GM19035 (cell line): ENCODE data around the gene ETV3.

Experiments
- ATAC-seq: cut with Tn5 transposase; IDR thresholded peaks from one replicate; pipeline ENCODE4 v1.9.1; 2021; ENCODE audit not compliant: unreplicated experiment

Gene ETV3

DNA sequence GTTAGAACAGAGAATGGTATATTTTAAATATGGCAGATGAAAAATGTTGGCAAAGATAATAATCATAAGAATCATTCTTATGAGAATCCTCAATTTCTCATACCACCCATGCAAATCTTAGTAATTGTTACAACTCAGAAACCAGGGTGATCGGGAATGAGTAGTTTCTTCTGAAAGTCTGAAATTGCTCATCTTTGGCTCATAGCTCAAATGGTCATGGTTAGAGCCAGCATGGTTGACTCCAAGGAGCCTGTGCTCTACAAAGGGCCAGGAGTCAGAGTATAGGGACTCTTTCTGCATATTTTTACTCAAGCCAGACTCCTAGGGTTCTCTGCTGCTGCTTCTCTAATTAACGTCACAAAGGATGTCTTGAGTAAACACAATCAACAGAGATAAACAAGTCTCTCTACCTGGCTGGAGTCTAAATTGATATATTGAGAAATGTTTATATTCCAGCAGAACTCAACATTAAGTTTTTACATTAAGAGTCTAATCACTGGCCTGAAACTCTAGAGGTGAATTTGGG, 1.9 kb upstream of the ETV3 start:
- ATAC-seq = no peak

DNA sequence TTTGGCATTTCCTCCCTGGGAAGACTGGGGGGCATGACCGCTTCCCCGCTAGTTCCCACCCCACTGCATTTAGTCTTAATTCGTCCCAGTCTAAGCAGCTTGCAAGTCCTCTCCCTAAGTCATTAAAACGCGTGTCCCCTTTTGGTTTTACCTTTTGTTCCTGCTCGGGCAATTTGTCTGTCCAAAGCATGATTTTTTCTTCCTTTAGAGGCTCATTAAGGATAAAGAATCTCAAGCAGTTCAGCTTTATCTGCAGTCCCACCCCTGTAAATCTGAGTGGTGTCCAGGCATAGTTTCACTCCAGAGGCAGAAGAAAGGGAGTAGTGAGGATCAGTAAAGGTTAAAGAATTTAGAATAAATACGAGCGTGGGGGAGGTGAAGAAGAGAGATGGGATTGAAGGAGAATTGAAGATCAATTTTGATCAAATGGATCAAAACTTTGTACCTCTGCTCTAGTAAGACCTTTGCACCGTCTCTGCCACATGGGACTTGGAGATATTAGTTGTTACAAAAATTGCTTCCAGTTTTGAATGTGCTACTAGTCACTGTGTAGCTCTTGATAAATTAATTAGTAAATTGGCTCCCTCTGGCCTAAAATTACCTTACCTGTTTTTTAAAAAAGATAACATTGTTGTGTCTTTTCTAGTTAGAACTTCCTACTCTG, 989 bp upstream of the ETV3 start:
- no peak for ATAC-seq

DNA sequence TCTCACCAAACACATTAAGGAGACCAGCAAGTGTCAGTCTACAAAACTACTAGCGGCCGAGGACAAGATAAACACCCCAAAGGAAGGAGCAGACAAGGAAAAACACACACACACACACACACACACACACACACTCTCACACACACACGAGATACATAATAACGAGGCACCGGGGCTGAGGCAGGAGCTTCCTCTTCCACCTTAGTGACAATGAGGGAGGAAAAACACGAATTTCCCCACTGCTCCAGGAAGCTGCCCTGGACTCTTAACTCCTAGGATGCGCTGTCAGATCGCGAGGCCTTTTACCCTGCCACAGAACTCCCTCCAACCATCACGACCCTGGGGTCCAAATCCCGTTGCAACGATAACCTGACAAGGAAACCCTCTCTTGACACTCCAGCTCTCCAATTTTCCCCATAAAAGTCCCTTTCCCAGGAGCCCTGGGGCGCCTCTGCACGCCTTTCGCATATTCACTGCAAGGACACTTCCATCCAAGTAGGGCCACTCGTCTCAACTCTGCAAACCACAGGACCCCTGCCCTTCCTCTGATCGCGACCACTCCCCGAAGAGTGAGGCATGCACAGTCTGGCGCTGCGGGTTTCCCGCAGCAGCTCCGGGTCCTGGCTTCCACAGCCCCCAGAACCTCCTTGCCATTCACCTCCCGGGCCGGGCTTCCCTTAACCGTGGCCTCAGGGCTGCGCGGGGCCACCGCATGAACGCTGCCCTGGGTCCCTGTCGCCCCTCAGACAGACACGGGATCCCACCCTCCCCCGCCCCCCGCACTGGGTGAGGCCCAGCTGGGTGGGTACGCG, 581 bp downstream of the ETV3 start:
- ATAC-seq = peak; percentile 3

DNA sequence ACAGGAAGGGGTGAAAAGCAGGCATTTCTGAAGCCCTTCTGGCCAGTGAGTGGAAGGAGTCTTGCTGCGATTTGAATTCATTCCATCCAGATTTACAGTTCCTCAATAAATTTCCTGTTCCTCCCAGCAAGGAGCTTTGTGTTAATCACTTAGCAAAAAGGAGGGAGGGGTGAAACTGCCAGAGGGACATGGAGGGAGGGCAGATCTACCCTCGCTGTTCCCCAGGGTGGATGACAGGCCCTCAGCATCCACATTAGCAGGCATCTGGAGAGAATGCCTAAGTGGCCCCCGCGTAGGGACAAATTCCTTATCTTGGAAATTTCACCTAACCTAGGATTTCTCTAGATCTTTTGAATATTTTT, 1.2 kb downstream of the ETV3 start:
- no peak for ATAC-seq

DNA sequence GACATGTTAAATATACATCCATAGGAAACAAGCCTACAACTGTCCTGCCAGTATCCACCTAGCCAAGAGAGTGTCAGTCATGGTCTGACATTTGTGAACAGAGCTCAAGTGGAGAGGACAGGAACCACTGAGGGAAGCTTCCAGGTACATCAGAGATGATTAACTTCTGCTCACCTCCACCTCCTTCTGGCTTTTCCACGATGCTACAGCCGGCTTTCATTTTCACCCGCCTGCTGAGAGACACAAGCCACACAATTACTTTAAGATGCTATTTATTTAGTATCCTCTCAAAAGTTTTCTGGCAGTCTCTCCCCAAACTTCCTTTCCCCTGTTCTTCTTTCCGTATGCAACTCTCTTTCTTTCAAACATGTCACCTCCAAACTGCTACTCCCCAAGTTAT, 2.1 kb downstream of the ETV3 start:
- ATAC-seq = no peak

DNA sequence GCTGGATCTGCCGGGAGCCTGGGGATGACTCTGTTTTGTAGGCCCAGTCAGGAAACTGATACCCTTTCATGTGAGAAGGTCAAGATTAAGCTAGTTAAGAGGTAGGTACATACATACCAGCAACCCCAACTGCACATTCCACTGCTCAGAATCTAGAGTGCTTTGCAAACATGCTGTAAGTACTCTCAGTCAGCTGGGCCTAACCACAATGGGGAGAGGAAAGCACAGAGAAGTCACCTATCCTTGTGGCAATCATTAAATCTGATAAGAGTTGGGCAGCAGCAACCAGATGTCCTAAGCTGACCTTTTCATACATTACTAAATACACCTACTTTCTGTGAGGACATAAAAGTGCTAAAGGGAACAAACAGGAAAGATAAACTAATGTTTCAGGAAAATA, 2.5 kb downstream of the ETV3 start:
- ATAC-seq = no peak

DNA sequence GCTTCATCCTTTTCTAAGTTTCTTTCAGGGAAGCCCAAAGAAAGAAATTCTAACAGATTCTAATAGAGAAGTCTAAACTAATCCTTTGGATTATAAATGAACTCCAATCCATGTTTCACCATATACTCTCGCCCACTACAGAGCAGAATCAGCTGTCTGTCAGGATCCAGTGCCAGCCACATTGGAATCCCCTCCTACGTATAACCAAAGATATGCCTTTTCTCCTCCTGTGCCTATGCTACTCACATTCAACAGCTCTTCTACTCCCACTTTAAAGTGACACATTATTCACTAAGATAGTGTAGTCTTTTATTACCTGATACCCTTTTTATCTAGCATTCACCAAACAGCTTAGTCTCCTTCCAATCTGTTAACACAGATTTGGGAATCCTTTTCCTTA, 3.1 kb downstream of the ETV3 start:
- ATAC-seq = no peak

DNA sequence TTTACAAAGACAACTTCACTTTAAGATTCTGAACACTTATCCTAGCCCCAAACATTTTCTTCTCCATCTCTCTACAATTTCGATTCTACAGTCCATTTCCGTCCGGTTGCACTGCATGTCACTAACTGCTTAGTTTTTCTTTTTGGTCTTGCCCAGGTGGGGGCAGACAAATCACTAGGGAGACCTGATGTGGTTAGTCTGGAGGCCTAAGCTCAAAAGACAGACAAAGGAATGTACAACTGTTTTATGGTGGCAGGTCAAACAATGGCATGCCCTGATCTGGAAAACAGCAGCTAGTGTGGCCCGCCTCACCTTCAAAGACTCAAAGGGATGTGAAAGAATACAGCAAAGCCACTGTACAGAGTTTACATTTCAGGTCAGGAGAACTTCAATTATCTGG, 3.8 kb downstream of the ETV3 start:
- no peak for ATAC-seq

DNA sequence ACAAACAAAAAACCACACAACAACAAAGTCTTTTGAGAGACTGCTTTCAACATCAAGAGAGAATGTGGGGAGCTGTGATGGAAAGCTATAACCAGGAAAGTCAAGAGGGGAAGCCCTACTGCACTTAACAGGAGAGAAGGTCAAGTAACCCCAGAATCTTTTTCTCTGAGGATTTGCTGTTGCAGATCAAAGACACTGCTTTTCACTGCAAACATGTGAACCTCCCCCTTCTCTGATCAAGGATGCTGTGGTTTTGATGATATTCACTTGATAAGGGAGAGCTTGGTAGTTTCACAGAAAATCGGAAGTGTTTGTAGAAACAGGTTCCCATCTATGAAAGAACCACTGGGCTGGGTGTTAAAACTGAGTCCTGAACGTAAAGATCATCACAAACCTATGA, 4.8 kb downstream of the ETV3 start:
- ATAC-seq = no peak

DNA sequence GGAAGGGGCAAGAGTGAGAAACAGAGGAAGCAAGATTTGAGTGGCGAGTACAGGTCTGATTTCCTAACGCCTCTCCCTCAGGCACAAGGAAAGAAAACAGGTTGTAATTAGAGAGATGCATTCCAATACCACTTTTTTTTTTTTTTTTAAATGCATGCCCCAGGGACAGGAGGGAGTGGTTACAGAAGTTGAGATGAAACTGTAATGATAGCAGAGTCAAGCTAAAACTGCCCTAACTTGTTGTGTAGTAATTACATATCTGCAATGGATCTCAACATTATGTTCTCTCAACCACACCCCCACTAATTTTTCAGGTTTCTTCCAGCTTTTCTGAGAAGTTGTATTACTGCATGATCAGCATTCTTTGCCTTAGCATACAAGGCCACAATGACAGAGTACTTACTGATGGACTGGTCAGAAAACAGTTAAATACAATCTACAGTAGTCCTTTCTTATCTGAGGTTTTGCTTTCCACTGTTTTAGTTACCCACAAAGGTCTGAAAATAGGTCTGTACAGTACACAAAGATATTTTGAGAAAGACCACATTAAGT, 5.5 kb downstream of the ETV3 start:
- no peak for ATAC-seq

DNA sequence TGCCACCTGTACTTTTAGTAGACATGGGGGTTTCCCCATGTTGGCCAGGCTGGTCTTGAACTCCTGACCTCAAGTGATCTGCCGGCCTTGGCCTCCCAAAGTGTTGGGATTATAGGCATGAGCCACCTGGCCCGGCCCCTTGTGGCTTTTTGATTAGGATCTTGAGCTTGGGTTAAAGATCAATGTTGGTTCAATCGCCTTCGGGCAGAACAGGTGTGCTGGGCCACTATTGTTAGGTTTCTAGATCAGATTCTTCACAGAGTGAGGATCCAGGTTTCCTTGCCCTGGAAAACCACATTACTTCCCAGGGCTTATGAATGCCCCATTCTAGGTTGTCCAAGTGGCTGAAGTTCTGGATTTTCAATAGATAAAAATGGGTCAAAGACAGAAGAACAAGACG, 6.1 kb downstream of the ETV3 start:
- ATAC-seq = no peak

DNA sequence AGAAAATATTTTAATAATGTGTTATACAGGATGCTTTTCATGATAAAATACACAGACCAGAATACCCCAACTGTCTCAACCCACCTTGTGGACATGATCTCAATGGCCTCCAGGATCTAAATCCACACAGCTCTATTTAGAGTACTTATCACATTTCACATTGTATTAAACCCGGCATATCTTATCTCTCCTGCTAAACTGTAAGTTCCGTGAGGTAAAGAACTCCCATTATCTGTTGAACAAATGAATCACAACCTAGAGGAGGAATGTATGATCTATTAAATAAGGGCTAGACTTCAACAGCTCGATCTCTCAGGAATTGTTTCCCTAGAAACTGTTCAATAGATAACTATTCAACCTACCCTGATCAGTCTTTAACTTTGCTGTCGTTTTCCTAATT, 6.9 kb downstream of the ETV3 start:
- ATAC-seq = no peak

DNA sequence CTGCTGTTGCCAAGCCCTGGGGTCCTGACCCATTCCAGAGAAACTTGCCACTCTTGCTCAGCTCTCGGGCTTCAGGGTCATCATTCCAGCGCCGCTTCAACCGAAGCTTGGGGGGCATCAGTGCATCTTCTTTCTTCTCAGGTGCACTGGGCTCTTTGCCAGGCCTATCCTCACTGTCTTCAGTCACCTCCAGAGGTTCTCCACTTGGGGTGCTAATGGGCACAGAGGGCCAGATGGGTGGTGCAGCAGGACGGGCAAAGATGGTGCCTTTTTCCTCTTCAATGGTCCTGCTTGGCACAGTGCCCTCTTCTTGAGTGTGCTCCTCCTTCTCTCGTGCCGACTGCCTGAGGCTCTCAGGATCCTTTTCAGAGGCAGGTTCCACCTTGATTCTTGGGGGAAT, 13.3 kb downstream of the ETV3 start:
- no peak for ATAC-seq

DNA sequence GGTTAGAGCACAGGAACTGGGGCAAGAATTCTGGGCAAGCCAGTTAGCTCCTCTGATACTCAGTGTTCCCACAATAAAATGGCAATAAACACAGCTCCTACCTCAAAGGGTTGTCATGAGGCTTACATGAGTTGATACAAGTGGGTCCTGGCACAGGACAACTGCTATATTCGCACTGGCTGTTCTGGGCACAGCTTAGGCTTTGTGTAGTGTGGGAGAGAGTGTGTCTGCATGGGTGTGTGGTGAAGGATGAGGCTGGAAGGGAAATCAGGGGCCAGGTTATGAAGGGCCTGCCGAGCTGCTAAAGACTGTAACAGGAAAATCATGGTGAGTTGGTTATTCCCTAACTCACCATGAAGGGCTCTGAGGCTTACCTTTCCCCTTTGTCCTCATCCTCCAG, 18.7 kb downstream of the ETV3 start:
- ATAC-seq = no peak

DNA sequence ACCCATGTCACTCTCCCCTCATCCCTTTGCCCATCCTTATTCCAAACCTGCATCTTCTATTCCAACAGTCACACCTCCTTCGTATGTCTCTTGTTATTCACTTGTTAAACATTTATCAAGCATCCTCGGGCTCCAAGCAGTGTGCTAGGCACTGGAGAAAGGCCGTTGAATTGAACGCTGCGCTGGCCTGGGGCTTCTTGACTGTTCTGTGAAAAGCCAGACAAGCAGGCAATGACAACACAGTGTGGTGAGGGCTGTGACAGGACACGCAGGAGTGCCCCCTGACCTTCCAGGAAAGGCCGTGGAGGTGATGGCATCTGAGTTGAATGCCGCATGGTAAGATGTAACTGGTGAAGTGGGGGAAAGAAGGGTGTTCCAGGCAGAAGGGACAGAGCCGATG, 19.2 kb downstream of the ETV3 start:
- no peak for ATAC-seq

DNA sequence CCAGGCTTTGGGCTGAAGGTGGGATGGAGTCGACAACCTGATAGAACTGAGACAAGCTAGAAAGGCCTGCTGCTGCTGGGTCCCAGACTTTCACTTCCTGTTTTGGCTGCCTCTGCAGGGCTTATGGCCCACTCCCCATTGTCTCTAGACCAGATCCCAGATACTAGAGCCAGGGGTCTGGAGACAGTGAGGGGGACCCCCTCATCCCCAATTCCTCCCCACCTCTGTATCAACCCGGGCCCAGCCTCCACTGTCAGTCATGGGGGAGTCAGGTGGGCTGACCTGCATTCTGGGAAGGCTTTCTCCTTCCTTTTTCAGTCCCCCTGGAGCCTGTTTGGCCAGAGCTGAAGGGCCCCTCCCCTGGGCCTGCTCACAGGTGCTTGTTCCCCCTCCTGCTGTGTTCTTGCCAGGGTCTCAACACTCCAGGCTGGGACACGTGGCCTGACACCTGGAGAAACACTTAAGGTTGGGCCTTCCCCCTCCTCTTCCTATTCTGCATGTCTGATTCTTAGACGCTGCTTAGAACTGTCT, 20.6 kb downstream of the ETV3 start:
- ATAC-seq = no peak

DNA sequence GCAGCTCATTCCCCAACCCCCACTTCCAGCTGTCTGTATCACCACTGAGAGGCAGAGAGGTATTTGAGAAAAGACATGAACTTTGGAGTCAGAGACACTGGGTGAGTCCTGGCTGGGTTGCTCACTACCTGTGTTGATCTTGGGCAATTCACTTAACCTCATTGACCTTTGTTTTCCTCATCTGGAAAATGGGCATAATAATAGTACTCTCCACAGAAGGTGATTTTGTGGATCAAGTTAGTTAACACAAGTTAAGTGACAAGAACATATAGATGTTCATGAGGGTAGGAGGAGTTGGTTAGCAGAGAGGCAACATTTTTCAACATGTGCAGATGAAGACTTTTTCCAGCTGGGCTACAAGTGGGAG, 21.5 kb downstream of the ETV3 start:
- no peak for ATAC-seq

DNA sequence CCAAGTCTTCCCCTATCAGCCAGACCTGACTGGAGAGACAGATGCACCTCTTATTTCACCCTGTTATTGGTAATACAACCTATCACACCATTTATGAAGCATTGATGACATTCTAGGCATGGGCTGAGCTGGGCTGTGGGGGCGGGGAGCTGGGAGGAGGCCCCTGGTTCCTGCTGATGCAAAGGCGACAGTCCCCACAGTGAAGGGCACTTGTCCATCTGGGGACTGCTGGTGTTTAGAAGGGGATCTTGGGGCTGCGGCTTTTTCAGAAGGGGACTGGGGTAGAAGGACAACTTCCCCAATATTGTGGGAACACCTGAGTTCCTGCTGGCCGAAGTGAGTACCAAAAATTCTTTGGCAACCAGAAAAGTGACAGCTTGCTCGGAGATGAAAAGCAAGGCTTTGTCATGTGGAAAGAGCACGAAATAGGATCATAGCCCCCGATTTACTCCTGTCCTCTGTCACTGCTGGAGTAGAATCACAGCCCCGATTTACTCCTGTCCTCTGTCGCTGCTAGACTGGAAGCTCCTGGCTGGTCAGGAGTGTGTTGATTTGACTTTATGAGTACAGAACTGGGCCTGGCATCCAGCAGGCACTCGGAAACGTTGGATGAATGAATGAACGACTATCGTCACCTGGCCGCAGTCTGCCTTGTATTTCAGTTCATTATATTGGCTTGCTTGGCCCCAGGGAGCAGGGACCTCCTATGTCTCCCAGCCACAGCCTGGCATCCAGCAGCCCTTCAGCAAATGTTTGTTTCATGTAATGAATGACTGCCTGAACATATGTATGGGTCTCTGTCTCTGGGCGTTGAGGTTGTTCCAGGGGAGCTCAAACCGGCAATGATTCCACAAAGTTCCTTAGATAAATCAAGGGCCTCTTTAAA, 22.1 kb downstream of the ETV3 start:
- no peak for ATAC-seq

DNA sequence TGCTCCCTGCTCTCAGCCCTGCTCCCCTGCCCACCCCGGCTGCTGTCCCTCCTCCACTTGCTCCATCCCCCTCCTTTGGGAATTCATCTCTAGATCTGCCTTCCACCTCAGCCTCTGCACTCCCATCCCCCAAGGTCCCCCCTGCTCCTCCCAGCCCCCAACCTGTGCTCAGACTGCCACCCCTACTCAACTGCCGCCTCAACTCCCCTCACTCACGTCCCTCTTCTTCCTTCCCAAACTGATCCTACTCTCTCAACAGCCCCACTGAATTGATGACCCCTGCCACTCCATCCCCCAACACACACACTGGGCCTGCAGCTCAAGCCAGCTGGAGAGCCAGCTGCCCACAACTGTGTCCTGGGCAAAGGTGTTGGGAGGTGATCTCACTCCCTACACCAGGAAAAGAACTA, 22.8 kb downstream of the ETV3 start:
- ATAC-seq = no peak

DNA sequence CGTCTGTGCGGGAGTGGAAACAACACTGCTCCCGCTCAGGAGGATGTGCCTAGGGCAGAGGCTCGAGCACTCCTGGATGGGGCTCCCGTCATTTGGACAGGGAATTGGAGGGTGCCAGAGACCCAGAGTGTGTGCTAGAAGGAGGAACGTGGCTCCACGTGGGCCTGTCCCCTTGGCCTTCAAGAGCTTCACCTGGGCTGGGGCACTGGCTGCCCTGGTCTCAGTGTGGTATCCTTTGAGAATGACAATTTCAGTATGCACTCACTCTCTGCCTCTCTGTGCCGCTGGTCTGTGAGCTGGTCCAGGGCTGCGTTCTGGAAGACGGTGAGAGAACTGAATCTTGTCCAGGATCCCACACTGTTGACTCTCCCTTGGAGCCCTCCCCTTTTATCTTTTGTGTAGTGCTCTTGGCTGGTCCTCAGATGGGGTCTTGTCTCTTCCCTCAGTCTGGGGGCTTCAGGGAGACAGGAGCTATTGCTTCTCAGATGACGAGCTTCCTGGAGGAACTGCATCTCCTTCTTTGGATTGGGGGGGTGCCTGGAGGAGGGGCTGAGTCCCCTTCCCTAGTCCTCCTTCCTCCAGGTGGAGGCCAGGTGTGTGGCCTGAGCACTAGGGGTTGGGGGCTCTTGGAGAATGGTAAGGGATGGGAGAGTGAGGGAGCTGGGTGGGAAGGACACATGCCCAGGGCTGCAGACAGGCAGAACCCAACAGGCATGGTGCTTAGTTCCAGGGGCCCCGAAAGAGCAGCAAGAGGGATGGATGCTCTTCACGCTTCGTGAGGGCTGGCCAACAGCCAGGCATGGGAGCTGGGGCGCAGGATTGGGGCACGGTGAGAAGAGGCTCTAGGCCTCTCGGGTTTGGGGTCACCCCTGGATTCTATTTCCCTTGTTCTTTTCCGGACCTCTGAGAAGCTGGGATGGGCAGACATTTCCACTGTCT, 23.7 kb downstream of the ETV3 start:
- ATAC-seq = no peak
